H1 (cell line): ENCODE results near the gene ALDH1A2.

Source experiments
- BCL11A ChIP-seq, 2 experiments: IDR thresholded peaks; one replicate each; pipeline ENCODE4 v1.6.1; 2011; ENCODE audit warnings: low read depth in 2 of 2, low read length in 2 of 2, mild to moderate bottlenecking in 2 of 2
- CREB1 ChIP-seq: IDR thresholded peaks from 2 replicates; pipeline ENCODE4 v1.6.1; 2012; ENCODE audit warnings: inconsistent platforms
- CTCF ChIP-seq, 3 experiments: IDR thresholded peaks; 1 replicate in 2 of 3; 2 replicates in 1 of 3; pipeline versions ENCODE4 v1.5.1 to v1.6.1; 2011; ENCODE audit warnings: low read length in 3 of 3, mild to moderate bottlenecking in 3 of 3, inconsistent platforms in 2 of 3, low read depth in 1 of 3, moderate library complexity in 1 of 3; ENCODE audit not compliant: insufficient read depth in 1 of 3; ENCODE audit errors: control extremely low read depth in 1 of 3
- EZH2 ChIP-seq: fragments of 200-600 bp; sonication (generic); IDR thresholded peaks from 2 replicates; pipeline ENCODE4 v1.7.1; 2012; ENCODE audit warnings: low read depth, mild to moderate bottlenecking, moderate library complexity, low read length, inconsistent platforms; ENCODE audit not compliant: severe bottlenecking
- JUND ChIP-seq: IDR thresholded peaks from 2 replicates; pipeline ENCODE4 v1.6.1; 2011; ENCODE audit warnings: mild to moderate bottlenecking, improper control_type of control experiment, low read length
- MAX ChIP-seq: IDR thresholded peaks from 2 replicates; pipeline ENCODE4 v1.6.1; 2012; ENCODE audit warnings: inconsistent platforms
- POLR2A ChIP-seq, 2 experiments: IDR thresholded peaks; 1 replicate in 1 of 2; 2 replicates in 1 of 2; pipeline ENCODE4 v1.6.1; 2011; ENCODE audit warnings: low read depth in 2 of 2, low read length in 2 of 2, mild to moderate bottlenecking in 2 of 2; ENCODE audit errors: control extremely low read depth in 1 of 2
- POLR2AphosphoS5 ChIP-seq: IDR thresholded peaks from 2 replicates; pipeline ENCODE4 v1.6.1; 2011; ENCODE audit warnings: low read depth, low read length
- SP1 ChIP-seq: IDR thresholded peaks from 2 replicates; pipeline ENCODE4 v1.6.1; 2011; ENCODE audit warnings: low read depth, low read length
- SP4 ChIP-seq: IDR thresholded peaks from 2 replicates; pipeline ENCODE4 v1.6.1; 2012; ENCODE audit warnings: low read length, inconsistent platforms
- TAF1 ChIP-seq: IDR thresholded peaks from 2 replicates; pipeline ENCODE4 v1.6.1; 2011; ENCODE audit warnings: mild to moderate bottlenecking, low read depth, low read length

DNA sequence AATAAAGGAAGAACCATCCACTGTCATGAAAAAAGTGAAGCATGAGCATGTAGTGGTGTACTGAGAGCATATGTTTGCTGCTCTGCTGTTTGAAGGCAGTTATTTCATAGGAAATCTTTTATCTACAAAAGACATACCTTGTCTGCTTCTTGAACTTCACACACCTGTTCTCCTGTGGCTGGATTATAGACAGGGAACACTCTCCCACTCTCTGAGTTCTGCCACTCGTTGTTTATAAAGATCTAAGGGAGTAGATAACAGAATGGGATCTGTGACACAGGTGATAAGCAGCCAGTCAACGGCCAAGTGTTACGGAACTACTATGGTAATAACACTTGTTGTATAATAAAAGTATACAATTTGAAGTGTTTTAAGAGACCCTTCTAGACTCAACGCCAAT is 51.5 kb downstream of the ALDH1A2 start:
- TF ChIP-seq CTCF (IDR thresholded peaks at IDR 0.05; ENCODE audit: control extremely low read depth in 1 of 3, insufficient read depth in 1 of 3, low read depth in 1 of 3, low read length in 3 of 3) (no peak), CREB1 (no peak), POLR2AphosphoS5 (no peak), BCL11A (IDR thresholded peaks at IDR 0.05; ENCODE audit: low read depth in 2 of 2, low read length in 2 of 2) (no peak), SP1 (no peak), TAF1 (no peak), POLR2A (IDR thresholded peaks at IDR 0.05; ENCODE audit: control extremely low read depth in 1 of 2, low read depth in 2 of 2, low read length in 2 of 2) (no peak), EZH2 (no peak), JUND (no peak), SP4 (no peak), MAX (no peak)
